Measurements from ENCODE around the gene PRXL2B.

DNA sequence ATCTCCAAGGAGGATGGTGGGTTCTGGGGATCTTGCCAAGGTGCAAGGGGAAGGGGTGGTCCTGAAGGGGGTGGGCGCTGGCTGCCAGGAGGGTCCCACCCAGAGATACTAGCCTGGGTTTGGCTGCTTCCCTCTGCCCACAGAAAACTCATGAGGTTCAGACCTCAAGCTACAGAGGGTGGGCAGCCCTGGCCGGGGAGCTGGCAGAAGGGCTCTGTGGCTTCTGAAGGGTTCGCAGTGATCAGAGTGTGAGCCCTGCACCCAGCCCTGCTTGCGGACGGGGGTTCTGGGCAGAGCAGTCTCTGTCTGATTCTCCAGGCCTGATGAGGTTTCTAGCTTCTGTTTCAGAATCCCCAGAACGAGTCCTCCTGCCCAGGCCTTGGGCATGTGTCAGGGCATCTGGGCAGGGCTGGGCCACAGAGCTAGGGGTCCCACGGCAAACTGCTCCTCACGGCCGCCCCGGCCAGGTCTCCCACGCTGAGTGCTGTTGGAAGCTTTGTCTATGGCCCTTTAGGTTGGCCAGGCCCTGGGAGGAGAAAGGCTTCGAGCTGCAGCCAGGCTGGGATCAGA, 46.9 kb downstream of the PRXL2B start:
- TF ChIP-seq POLR2A (IDR thresholded peaks at IDR 0.05; ENCODE audit: low read length) (no peak), GATA1 (IDR thresholded peaks at IDR 0.05; ENCODE audit: low read depth, low read length) (no peak)
